Brain microvascular endothelial cell (primary cell): ENCODE measurements around the gene EED.

Experiments used
- DNase-seq: peaks from one replicate; pipeline ENCODE4 v3.0.0-alpha.2; 2020
- H3K27ac ChIP-seq: fragments of 250-450 bp; sonication (Bioruptor Pico); 2 replicates; pipeline ENCODE4 v1.5.1; 2020; ENCODE audit warnings: mild to moderate bottlenecking, moderate library complexity
- H3K27me3 ChIP-seq: fragments of 250-450 bp; sonication (Bioruptor Pico); replicated peaks from 2 replicates; pipeline ENCODE4 v1.5.1; 2020; ENCODE audit warnings: mild to moderate bottlenecking
- H3K36me3 ChIP-seq: fragments of 250-450 bp; sonication (Bioruptor Pico); replicated peaks from 2 replicates; pipeline ENCODE4 v1.5.1; 2020; ENCODE audit warnings: mild to moderate bottlenecking
- H3K4me3 ChIP-seq: 2 replicates; pipeline ENCODE4 v1.5.1; 2011; ENCODE audit warnings: low read depth, mild to moderate bottlenecking, control low read depth, low read length, moderate library complexity
- in situ Hi-C: cut with HindIII; loops from 2 replicates; pipeline ENCODE4 v1.10.0; 2017; ENCODE audit warnings: low sequenced_read_pairs, low pct_ligation_motif_present
- TF ChIP-seq, protein P1 (sequence below): IDR thresholded peaks from 2 replicates; pipeline ENCODE4 v1.5.1; 2011; ENCODE audit warnings: low read depth, mild to moderate bottlenecking, moderate library complexity, low read length, control low read depth, inconsistent platforms; ENCODE audit errors: missing control alignments

EED gene

DNA sequence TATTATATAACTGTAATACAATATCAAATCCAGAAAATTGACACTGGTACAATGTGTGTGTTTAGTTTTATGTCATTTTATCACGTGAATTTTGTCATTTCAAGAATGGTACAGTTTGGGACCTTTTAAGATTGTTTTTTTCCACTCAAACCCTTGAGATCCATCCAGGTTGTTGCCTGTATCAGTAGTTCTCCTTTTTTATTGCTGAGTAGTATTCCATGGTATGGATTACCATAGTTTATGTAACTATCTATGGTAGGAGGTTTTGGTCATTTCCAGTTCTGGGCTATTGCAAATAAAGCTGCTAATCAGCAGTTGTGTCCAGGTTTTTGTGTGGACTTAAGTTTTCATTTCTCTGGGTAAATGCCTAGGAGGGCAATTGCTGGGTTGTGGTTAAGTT, 25.1 kb downstream of the EED start:
- H3K27ac ChIP-seq: no peak overlapping the region
- peaks cover 6% of the 10 kb centered on the region for H3K36me3 ChIP-seq
- H3K27me3 ChIP-seq: no peaks in the 10 kb centered on the region
- H3K4me3 ChIP-seq: no peak overlapping the region
- in situ Hi-C loops: no loop called here
- TF ChIP-seq, protein P1, sequence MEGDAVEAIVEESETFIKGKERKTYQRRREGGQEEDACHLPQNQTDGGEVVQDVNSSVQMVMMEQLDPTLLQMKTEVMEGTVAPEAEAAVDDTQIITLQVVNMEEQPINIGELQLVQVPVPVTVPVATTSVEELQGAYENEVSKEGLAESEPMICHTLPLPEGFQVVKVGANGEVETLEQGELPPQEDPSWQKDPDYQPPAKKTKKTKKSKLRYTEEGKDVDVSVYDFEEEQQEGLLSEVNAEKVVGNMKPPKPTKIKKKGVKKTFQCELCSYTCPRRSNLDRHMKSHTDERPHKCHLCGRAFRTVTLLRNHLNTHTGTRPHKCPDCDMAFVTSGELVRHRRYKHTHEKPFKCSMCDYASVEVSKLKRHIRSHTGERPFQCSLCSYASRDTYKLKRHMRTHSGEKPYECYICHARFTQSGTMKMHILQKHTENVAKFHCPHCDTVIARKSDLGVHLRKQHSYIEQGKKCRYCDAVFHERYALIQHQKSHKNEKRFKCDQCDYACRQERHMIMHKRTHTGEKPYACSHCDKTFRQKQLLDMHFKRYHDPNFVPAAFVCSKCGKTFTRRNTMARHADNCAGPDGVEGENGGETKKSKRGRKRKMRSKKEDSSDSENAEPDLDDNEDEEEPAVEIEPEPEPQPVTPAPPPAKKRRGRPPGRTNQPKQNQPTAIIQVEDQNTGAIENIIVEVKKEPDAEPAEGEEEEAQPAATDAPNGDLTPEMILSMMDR: no peak
- DNase-seq: no peak

DNA sequence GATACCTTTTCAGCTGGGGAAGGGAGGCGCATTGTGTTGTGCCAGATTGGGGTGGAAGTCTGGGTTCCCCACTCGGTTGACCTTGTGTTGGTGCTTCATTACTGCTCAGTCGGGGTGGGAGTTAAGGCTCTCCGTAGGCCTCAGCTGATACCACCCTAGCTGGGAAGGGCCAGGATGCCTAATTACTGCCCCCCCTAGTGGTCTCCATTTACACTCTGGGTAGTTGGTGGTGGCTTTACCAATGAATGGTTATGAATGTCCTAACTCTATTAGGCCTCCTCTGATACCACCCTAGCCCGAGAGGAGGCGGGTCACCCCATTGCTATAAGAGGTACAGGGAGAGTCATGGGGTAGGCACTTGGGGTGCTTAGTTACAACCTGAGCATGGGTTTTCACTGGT, 29.9 kb downstream of the EED start:
- DNase-seq: no peak
- in situ Hi-C loops: no loop called here
- TF ChIP-seq, protein P1: peak; percentile 50
- Histone ChIP-seq H3K27ac (no peak overlapping the region), H3K4me3 (no peak overlapping the region), H3K36me3 (no peaks in the 10 kb centered on the region), H3K27me3 (no peaks in the 10 kb centered on the region)

DNA sequence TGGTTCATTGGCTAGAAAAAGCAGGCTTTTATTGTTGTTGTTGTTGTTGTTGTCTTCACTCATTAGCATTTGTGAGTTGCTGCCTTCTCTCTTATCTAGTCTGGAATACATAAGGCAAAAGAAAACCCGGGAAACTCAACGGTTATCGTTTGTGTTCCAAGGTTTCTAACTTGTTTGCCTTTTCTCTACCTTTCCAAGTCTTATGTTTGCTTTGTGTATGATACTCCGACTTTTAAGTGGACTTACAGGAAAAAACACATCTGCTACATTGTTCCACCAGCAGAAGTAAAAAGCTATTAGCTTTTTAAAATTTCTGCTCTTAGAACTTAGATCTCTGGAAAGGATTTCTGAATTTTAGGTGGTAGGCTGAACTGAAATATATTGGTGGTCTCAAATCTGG, 30.4 kb downstream of the EED start:
- in situ Hi-C loops: no loop called here
- Histone ChIP-seq H3K27ac (no peak overlapping the region), H3K4me3 (no peak overlapping the region), H3K36me3 (no peaks in the 10 kb centered on the region), H3K27me3 (no peaks in the 10 kb centered on the region)
- TF ChIP-seq, protein P1: no peak
- no peak for DNase-seq

DNA sequence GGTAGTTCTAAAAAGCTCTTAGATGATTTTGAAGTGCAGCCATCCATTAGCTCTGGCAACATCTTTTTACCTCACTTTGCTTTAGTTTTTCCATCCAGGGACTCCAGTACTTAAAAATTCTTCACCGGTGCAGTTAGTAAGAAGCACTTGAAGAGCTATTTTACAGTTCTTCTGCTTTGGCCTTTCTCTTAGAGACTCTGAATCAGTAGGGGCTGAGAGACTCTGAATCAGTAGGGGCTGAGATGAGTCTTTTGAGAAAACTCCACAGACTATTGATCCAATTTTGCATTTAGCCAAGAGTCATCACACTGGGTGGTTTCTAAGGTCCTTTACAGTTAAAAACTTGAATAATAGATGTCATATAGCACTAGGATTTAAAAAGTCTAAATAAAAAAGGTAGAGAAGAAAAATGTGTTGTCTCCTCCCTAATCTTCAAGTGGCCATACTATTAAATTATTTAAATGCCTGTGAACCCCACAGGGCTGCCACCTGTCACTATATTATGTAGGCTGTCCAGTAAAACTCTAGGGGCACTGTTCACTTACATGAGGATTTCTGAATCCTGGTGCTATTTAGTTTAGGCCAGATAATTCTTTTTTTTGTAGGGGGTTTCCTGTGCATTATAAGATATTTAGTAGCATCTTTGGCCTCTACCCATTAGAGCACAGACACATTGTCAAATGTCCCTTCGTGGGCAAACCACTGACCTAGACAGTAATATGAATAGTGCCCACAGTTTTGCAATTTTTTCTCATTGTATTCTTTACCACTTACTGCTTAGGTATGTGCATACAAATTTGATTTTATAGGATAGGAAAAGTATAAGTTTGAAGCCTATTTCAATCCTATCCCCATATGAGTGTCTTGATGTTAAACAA, 31.2 kb downstream of the EED start:
- H3K36me3 ChIP-seq: no peaks in the 10 kb centered on the region
- no peak for DNase-seq
- no peak overlapping the region for H3K27ac ChIP-seq
- in situ Hi-C loops: no loop called here
- no peak overlapping the region for H3K4me3 ChIP-seq
- no peaks in the 10 kb centered on the region for H3K27me3 ChIP-seq
- TF ChIP-seq, protein P1: no peak

DNA sequence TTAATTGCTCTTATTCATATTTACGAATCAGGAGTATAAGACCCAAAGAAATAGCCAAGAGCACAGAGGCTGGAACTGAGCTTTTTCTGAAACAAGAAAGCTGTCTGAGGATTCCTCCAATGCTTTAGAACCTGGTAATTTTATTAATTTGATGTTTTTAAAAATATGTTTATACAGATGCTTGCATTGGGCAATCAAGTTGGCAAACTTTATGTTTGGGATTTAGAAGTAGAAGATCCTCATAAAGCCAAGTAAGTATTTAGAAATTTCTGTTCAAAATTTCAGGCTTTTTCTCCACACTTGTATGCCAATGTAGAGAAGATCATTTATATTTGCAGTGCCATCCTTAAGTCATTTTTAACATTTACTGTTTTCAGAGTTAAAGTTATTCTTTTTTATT, 33.2 kb downstream of the EED start:
- DNase-seq: no peak
- H3K27ac ChIP-seq: no peak overlapping the region
- TF ChIP-seq, protein P1: no peak
- H3K36me3 ChIP-seq: no peaks in the 10 kb centered on the region
- in situ Hi-C loops: no loop called here
- H3K27me3 ChIP-seq: no peaks in the 10 kb centered on the region
- H3K4me3 ChIP-seq: no peak overlapping the region

DNA sequence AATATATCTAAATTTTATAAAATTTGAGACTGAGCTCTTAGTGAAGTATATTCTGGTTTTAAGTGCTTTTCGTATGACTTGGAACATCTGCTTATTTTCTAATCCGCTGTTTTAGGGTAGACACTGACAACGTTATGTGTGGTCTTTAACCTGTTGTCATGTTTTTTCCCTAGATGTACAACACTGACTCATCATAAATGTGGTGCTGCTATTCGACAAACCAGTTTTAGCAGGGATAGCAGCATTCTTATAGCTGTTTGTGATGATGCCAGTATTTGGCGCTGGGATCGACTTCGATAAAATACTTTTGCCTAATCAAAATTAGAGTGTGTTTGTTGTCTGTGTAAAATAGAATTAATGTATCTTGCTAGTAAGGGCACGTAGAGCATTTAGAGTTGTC, 33.7 kb downstream of the EED start:
- DNase-seq: no peak
- Histone ChIP-seq H3K36me3 (no peaks in the 10 kb centered on the region), H3K27ac (no peak overlapping the region), H3K27me3 (no peaks in the 10 kb centered on the region), H3K4me3 (no peak overlapping the region)
- in situ Hi-C loops: no loop called here
- TF ChIP-seq, protein P1: no peak
